Keratinocyte (primary cell): ENCODE measurements around the gene SMYD4. TPM values are rescaled to one million over a fixed set of nuclear protein-coding genes. Genes with fewer than 3 reads are reported as not detected.
A peak's percentile ranks its signal among the peaks of the same experiment; 100 is the strongest.

Source experiments
- DNase-seq: peaks from one replicate; pipeline ENCODE4 v3.0.0-alpha.2; 2011; ENCODE audit warnings: low read depth, missing footprints, low spot score
- FAIRE-seq: peaks from 2 replicates; lab custom pipeline; 2011; peaks lifted over from hg19 to GRCh38; lab: Jason Lieb, UNC
- H2AFZ ChIP-seq: 2 replicates; pipeline ENCODE4 v1.6.0; 2012; ENCODE audit warnings: low read length, control low read depth, inconsistent platforms; ENCODE audit not compliant: control insufficient read depth
- H3K27ac ChIP-seq: 2 replicates; pipeline ENCODE4 v1.5.1; 2011; ENCODE audit warnings: low read length; ENCODE audit not compliant: control insufficient read depth, insufficient read depth
- H3K27me3 ChIP-seq: 3 replicates; pipeline ENCODE4 v1.6.0; 2011; ENCODE audit warnings: low read length; ENCODE audit not compliant: control insufficient read depth, insufficient read depth; ENCODE audit errors: extremely low read depth
- H3K36me3 ChIP-seq, 2 experiments: 2 replicates in 1 of 2; 3 replicates in 1 of 2; pipeline ENCODE4 v1.5.1; 2011; ENCODE audit warnings: low read length in 2 of 2, mild to moderate bottlenecking in 1 of 2; ENCODE audit not compliant: control insufficient read depth in 2 of 2, insufficient read depth in 2 of 2; ENCODE audit errors: extremely low read depth in 1 of 2
- H3K4me1 ChIP-seq: 3 replicates; pipeline ENCODE4 v1.5.1; 2011; ENCODE audit warnings: low read length; ENCODE audit not compliant: control insufficient read depth, insufficient read depth; ENCODE audit errors: extremely low read depth
- H3K4me2 ChIP-seq: 3 replicates; pipeline ENCODE4 v1.6.0; 2011; ENCODE audit warnings: low read depth, low read length; ENCODE audit not compliant: control insufficient read depth, insufficient read depth; ENCODE audit errors: extremely low read depth
- H3K4me3 ChIP-seq, 3 experiments: fragments of 200-600 bp in 1 of 3; sonication (generic) in 1 of 3; 2 replicates in 2 of 3; 3 replicates in 1 of 3; pipeline ENCODE4 v1.5.1; 2011 to 2016; ENCODE audit warnings: low read length in 3 of 3, mild to moderate bottlenecking in 3 of 3, control low read depth in 2 of 3, inconsistent platforms in 1 of 3, low read depth in 1 of 3, mixed read lengths in 1 of 3, mixed run types in 1 of 3, moderate library complexity in 1 of 3; ENCODE audit not compliant: control insufficient read depth in 2 of 3, insufficient read depth in 2 of 3; ENCODE audit errors: extremely low read depth in 1 of 3
- H3K79me2 ChIP-seq: 2 replicates; pipeline ENCODE4 v1.6.0; 2012; ENCODE audit warnings: low read length; ENCODE audit not compliant: control insufficient read depth, insufficient read depth
- H3K9ac ChIP-seq: 3 replicates; pipeline ENCODE4 v1.6.0; 2011; ENCODE audit warnings: low read length; ENCODE audit not compliant: control insufficient read depth, insufficient read depth; ENCODE audit errors: extremely low read depth
- H3K9me1 ChIP-seq: 3 replicates; pipeline ENCODE4 v1.6.0; 2011; ENCODE audit warnings: low read length; ENCODE audit not compliant: control insufficient read depth, insufficient read depth; ENCODE audit errors: extremely low read depth
- H3K9me3 ChIP-seq: 2 replicates; pipeline ENCODE4 v1.5.1; 2012; ENCODE audit warnings: low read depth, low read length; ENCODE audit not compliant: control insufficient read depth
- H4K20me1 ChIP-seq: 3 replicates; pipeline ENCODE4 v1.6.0; 2011; ENCODE audit warnings: low read length; ENCODE audit not compliant: control insufficient read depth, insufficient read depth; ENCODE audit errors: extremely low read depth
- EZH2 ChIP-seq: IDR thresholded peaks from one replicate; pipeline ENCODE4 v1.6.1; 2012; ENCODE audit warnings: inconsistent platforms, mild to moderate bottlenecking, low read length, moderate library complexity
- dilution Hi-C: fragments of 300-500 bp; cut with MboI; formaldehyde crosslinking; loops from one replicate; pipeline ENCODE4 v1.7.0; 2020; ENCODE audit warnings: low sequenced_read_pairs; ENCODE audit not compliant: extremely low pct_ligation_motif_present
- polyA plus RNA-seq, 5 experiments: library from polyadenylated mRNA; depleted of rRNA in 3 of 5; stranded (reverse) in 3 of 5; stranded (forward) in 1 of 5; unstranded in 1 of 5; fragments of >200 nt; gene quantifications; 1 replicate in 1 of 5; 2 replicates in 3 of 5; 3 replicates in 1 of 5; pipeline versions ENCODE4 v1.2.1 to v1.2.3, GENCODE V29; 2011 to 2012; ENCODE audit warnings: missing spikeins in 2 of 5, low read depth in 1 of 5, low replicate concordance in 1 of 5
- TF ChIP-seq, protein P1 (sequence below), 3 experiments: IDR thresholded peaks in 1 of 3; conservative IDR thresholded peaks in 1 of 3; optimal IDR thresholded peaks in 1 of 3; 2 replicates in 2 of 3; 3 replicates in 1 of 3; pipeline versions ENCODE3 to v1.5.1; 2011; ENCODE audit warnings: low read length in 3 of 3, mild to moderate bottlenecking in 3 of 3, moderate library complexity in 2 of 3, control low read depth in 1 of 3, inconsistent platforms in 1 of 3; ENCODE audit not compliant: insufficient read depth in 2 of 3; ENCODE audit errors: extremely low read depth in 1 of 3

The SMYD4 gene
- polyA plus RNA-seq, 1 donor (not counting 4 experiments of a cell fraction or from before 2014, with no cell fraction given) = 6.3 TPM

GRCh38 chr17:1779571-1780131, 50.1 kb downstream of the SMYD4 start:
- Histone ChIP-seq H3K79me2 (no peaks in the 10 kb centered on the region), H3K4me1 (peaks cover 18% of the 10 kb centered on the region), H3K9me3 (no peaks in the 10 kb centered on the region), H3K9ac (peak overlapping the region; percentile 13), H3K4me3 (peak overlapping the region in 1 of 3 experiments; percentile 2), H4K20me1 (no peaks in the 10 kb centered on the region), H3K27ac (peak overlapping the region; percentile 71), H3K4me2 (peak overlapping the region; percentile 65), H3K36me3 (peaks cover 12 to 22% of the 10 kb centered on the region in 2 experiments), H3K27me3 (no peaks in the 10 kb centered on the region), H3K9me1 (no peaks in the 10 kb centered on the region), H2AFZ (peak overlapping the region; percentile 70)
- DNase-seq (no peak), FAIRE-seq (peak; percentile 97)
- dilution Hi-C loops = loop anchor here (5.0 kb wide), 2 partner anchors 47 to 68 kb away; no protein-coding TSS in a partner anchor
- TF ChIP-seq, protein P1, sequence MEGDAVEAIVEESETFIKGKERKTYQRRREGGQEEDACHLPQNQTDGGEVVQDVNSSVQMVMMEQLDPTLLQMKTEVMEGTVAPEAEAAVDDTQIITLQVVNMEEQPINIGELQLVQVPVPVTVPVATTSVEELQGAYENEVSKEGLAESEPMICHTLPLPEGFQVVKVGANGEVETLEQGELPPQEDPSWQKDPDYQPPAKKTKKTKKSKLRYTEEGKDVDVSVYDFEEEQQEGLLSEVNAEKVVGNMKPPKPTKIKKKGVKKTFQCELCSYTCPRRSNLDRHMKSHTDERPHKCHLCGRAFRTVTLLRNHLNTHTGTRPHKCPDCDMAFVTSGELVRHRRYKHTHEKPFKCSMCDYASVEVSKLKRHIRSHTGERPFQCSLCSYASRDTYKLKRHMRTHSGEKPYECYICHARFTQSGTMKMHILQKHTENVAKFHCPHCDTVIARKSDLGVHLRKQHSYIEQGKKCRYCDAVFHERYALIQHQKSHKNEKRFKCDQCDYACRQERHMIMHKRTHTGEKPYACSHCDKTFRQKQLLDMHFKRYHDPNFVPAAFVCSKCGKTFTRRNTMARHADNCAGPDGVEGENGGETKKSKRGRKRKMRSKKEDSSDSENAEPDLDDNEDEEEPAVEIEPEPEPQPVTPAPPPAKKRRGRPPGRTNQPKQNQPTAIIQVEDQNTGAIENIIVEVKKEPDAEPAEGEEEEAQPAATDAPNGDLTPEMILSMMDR (optimal IDR thresholded peaks at IDR 0.05 in 1 of 3, IDR thresholded peaks at IDR 0.05 in 1 of 3, conservative IDR thresholded peaks at IDR 0.05 in 1 of 3; ENCODE audit: extremely low read depth in 1 of 3, insufficient read depth in 2 of 3, low read length in 3 of 3) = no peak
- TF ChIP-seq EZH2 = no peak

DNA sequence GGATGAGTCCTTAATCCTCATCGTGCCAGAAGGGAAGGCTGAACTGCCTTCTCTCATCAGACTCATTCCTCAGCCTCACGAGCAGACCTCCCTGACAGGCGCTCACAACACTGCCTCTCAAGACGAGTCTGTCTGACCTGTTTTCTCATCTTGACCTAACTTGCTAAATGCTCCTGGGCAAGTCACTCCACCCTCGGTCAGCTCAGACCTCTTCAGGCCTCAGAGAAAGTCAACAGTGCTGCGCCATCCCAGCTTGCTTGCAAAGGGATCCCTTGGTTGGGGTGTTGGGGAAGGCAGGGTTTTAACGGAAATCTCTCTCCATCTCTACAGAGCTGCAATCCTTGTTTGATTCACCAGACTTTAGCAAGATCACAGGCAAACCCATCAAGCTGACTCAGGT, 52.8 kb downstream of the SMYD4 start:
- no peaks in the 10 kb centered on the region for H4K20me1 ChIP-seq
- no peak overlapping the region for H2AFZ ChIP-seq
- H3K79me2 ChIP-seq = no peaks in the 10 kb centered on the region
- no peak overlapping the region for H3K4me2 ChIP-seq
- H3K4me1 ChIP-seq = peaks cover 16% of the 10 kb centered on the region
- dilution Hi-C loops = no loop called here
- DNase-seq (no peak), FAIRE-seq (no peak)
- H3K36me3 ChIP-seq = peaks cover 7 to 14% of the 10 kb centered on the region in 2 experiments
- no peak for TF ChIP-seq EZH2
- TF ChIP-seq, protein P1 (optimal IDR thresholded peaks at IDR 0.05 in 1 of 3, IDR thresholded peaks at IDR 0.05 in 1 of 3, conservative IDR thresholded peaks at IDR 0.05 in 1 of 3; ENCODE audit: extremely low read depth in 1 of 3, insufficient read depth in 2 of 3, low read length in 3 of 3) = no peak
- H3K9me1 ChIP-seq = no peaks in the 10 kb centered on the region
- no peak overlapping the region for H3K27ac ChIP-seq
- no peaks in the 10 kb centered on the region for H3K9me3 ChIP-seq
- no peak overlapping the region for H3K4me3 ChIP-seq
- H3K9ac ChIP-seq = no peak overlapping the region
- no peaks in the 10 kb centered on the region for H3K27me3 ChIP-seq
